Testis (tissue), 3 donors: Measurements from ENCODE around the gene NUBP1. TPM values are rescaled to one million over a fixed set of nuclear protein-coding genes. Genes with fewer than 3 reads are reported as not detected.

Experiments
- DNase-seq: peaks from one replicate; pipeline ENCODE4 v3.0.0-alpha.2; 2019
- H3K27ac ChIP-seq, 2 donors: fragments of 200-600 bp; sonication (generic); one replicate each; pipeline ENCODE4 v1.5.1; 2019
- H3K27me3 ChIP-seq: fragments of 200-600 bp; sonication (generic); one replicate; pipeline ENCODE4 v1.5.1; 2019
- H3K36me3 ChIP-seq: fragments of 200-600 bp; sonication (generic); one replicate; pipeline ENCODE4 v1.5.1; 2017; ENCODE audit warnings: low read depth; ENCODE audit errors: missing control alignments
- H3K4me1 ChIP-seq: fragments of 200-600 bp; sonication (generic); one replicate; pipeline ENCODE4 v1.5.1; 2019
- H3K4me3 ChIP-seq, 2 donors: fragments of 200-600 bp; sonication (generic); one replicate each; pipeline ENCODE4 v1.5.1; 2017 to 2019
- H3K9me3 ChIP-seq: fragments of 200-600 bp; sonication (generic); one replicate; pipeline ENCODE4 v1.5.1; 2017
- CTCF ChIP-seq, 3 experiments: fragments of 450-650 bp in 2 of 3; fragments of 200-600 bp in 1 of 3; sonication (generic) in 1 of 3; IDR thresholded peaks; one replicate each; pipeline ENCODE4 v1.5.1; 2016 to 2019; ENCODE audit warnings: antibody characterized with exemption in 3 of 3, mild to moderate bottlenecking in 2 of 3, moderate library complexity in 1 of 3
- POLR2A ChIP-seq: fragments of 450-650 bp; IDR thresholded peaks from one replicate; pipeline ENCODE4 v1.6.1; 2017; ENCODE audit warnings: antibody characterized with exemption, mild to moderate bottlenecking, moderate library complexity
- WGBS, 2 donors: methylation state at CpG; one replicate each; pipeline ENCODE4 v1.1.5; 2018; 5-methylcytosine and 5-hydroxymethylcytosine counted together
- intact Hi-C: fragments of 100-400 bp; cut with DNase I; formaldehyde crosslinking; loops from one replicate; pipeline ENCODE4 v1.15.1; 2023; ENCODE audit warnings: low total_unique reads
- polyA plus RNA-seq: library from polyadenylated mRNA; stranded (reverse); fragments of 350-450 nt; fragmentation: Illumina TruSeq; extraction: RNeasy Lipid Tissue Mini Kit (QIAGEN cat#74804); gene quantifications from one replicate; pipeline ENCODE4 v1.2.3, GENCODE V29; 2014; ENCODE audit warnings: low read depth, low replicate concordance; ENCODE audit not compliant: insufficient read depth
- total RNA-seq, 2 donors: library from RNA; depleted of rRNA; stranded (reverse); fragments of >200 nt; gene quantifications; one replicate each; pipeline ENCODE4 v1.2.3, GENCODE V29; 2016

NUBP1 gene
- total and polyA plus RNA-seq, 3 donors from 2014 or later = 23.0 to 41.1 (median 33.9) TPM

- TF ChIP-seq CTCF (IDR thresholded peaks at IDR 0.05) = no peak
- no peak for TF ChIP-seq POLR2A
- Histone ChIP-seq H3K9me3 (no peaks in the 10 kb centered on the region), H3K4me3 (no peak overlapping the region), H3K27ac (no peak overlapping the region), H3K4me1 (no peaks in the 10 kb centered on the region), H3K36me3 (no peaks in the 10 kb centered on the region), H3K27me3 (no peaks in the 10 kb centered on the region)
- intact Hi-C loops = no loop called here
- DNase-seq = no peak
- WGBS, 2 donors = 90 to 92% methylated on average over 6 of the region's 6 CpGs
These were observed 63.1 kb downstream of the NUBP1 start for GRCh38 chr16:10806698-10807097.

- Histone ChIP-seq H3K4me3 (no peak overlapping the region), H3K9me3 (no peaks in the 10 kb centered on the region), H3K27ac (no peak overlapping the region), H3K27me3 (no peaks in the 10 kb centered on the region), H3K36me3 (no peaks in the 10 kb centered on the region), H3K4me1 (no peaks in the 10 kb centered on the region)
- DNase-seq = no peak
- WGBS, 2 donors = 79 to 81% methylated on average over 3 of the region's 3 CpGs
- TF ChIP-seq CTCF (IDR thresholded peaks at IDR 0.05) (no peak), POLR2A (no peak)
- intact Hi-C loops = no loop called here
These were observed 64.6 kb downstream of the NUBP1 start for GRCh38 chr16:10808218-10808617.

- intact Hi-C loops = no loop called here
- WGBS, 2 donors = 80 to 90% methylated on average over 3 of the region's 3 CpGs
- no peak for DNase-seq
- H3K36me3 ChIP-seq = no peaks in the 10 kb centered on the region
- TF ChIP-seq POLR2A (no peak), CTCF (IDR thresholded peaks at IDR 0.05) (no peak)
- no peaks in the 10 kb centered on the region for H3K9me3 ChIP-seq
- no peak overlapping the region for H3K4me3 ChIP-seq
- H3K27ac ChIP-seq = no peak overlapping the region
- H3K4me1 ChIP-seq = no peaks in the 10 kb centered on the region
- H3K27me3 ChIP-seq = no peaks in the 10 kb centered on the region
These were observed 65.2 kb downstream of the NUBP1 start for GRCh38 chr16:10808850-10809249.

- H3K4me1 ChIP-seq = no peaks in the 10 kb centered on the region
- no peaks in the 10 kb centered on the region for H3K27me3 ChIP-seq
- no peak overlapping the region for H3K4me3 ChIP-seq
- no peak overlapping the region for H3K27ac ChIP-seq
- H3K9me3 ChIP-seq = no peaks in the 10 kb centered on the region
- intact Hi-C loops = no loop called here
- WGBS, 2 donors = 95 to 96% methylated on average over 3 of the region's 3 CpGs
- no peaks in the 10 kb centered on the region for H3K36me3 ChIP-seq
- DNase-seq = no peak
- TF ChIP-seq POLR2A = no peak
- TF ChIP-seq CTCF (IDR thresholded peaks at IDR 0.05) = no peak
These were observed 66.1 kb downstream of the NUBP1 start for GRCh38 chr16:10809706-10810105.

GRCh38 chr16:10812312-10813098 lies 68.9 kb downstream of the NUBP1 start:
- no peak for TF ChIP-seq POLR2A
- TF ChIP-seq CTCF (IDR thresholded peaks at IDR 0.05) = no peak
- intact Hi-C loops = no loop called here
- 70 to 76% methylated on average over 6 of the region's 6 CpGs for WGBS, 2 donors

More at GRCh38 chr16:10812312-10813098, 68.9 kb downstream of the NUBP1 start:
- Histone ChIP-seq H3K27ac (no peak overlapping the region), H3K36me3 (no peaks in the 10 kb centered on the region), H3K9me3 (no peaks in the 10 kb centered on the region), H3K4me1 (no peaks in the 10 kb centered on the region), H3K27me3 (no peaks in the 10 kb centered on the region), H3K4me3 (no peak overlapping the region)
- no peak for DNase-seq
